T-cell (primary cell): ENCODE measurements around the gene RBBP5. TPM values are rescaled to one million over a fixed set of nuclear protein-coding genes. Genes with fewer than 3 reads are reported as not detected.

Source experiments
- ATAC-seq, 4 experiments: fragments of 200-7000 bp in 3 of 4; fragments of 150-1000 bp in 1 of 4; cut with Tn5 transposase; replicated peaks in 1 of 4; 1 replicate in 3 of 4; 2 replicates in 1 of 4; pipeline ENCODE4 v1.10.0; 2021; ENCODE audit warnings: moderate library complexity in 3 of 4, mild to moderate bottlenecking in 2 of 4, moderate number of reproducible peaks in 1 of 4
- CTCF ChIA-PET, 2 donors: fragments of 300-600 bp; sonication (Branson Sonifier 250); formaldehyde crosslinking; loops; one replicate each; lab custom pipeline; 2022; ENCODE audit warnings: antibody characterized with exemption in 2 of 2; lab: Charles Lee
- POLR2A ChIA-PET, 2 donors: fragments of 300-600 bp; sonication (Branson Sonifier 250); formaldehyde crosslinking; loops; one replicate each; lab custom pipeline; 2022; ENCODE audit warnings: antibody characterized with exemption in 2 of 2; lab: Charles Lee
- DNase-seq, 35 experiments: peaks; one replicate each; pipeline versions ENCODE4 v3.0.0 to v3.0.0-alpha.2; 2013 to 2023
- H3K27ac ChIP-seq: one replicate; pipeline ENCODE4 v1.5.1; 2013; ENCODE audit warnings: low read length
- H3K27me3 ChIP-seq, 2 experiments: replicated peaks in 1 of 2; 1 replicate in 1 of 2; 2 replicates in 1 of 2; pipeline versions ENCODE4 v1.6.1 to v1.7.0; 2013; ENCODE audit warnings: low read length in 1 of 2, mixed read lengths in 1 of 2; ENCODE audit not compliant: control insufficient read depth in 2 of 2, insufficient read depth in 2 of 2; ENCODE audit errors: extremely low read depth in 1 of 2
- H3K36me3 ChIP-seq, 2 donors: 1 replicate in 1 of 2; 2 replicates in 1 of 2; pipeline versions ENCODE4 v1.6.1 to v1.7.0; 2013; ENCODE audit warnings: low read length in 1 of 2; ENCODE audit not compliant: control insufficient read depth in 2 of 2, insufficient read depth in 1 of 2; ENCODE audit errors: extremely low read depth in 1 of 2
- H3K4me1 ChIP-seq, 2 experiments: 1 replicate in 1 of 2; 2 replicates in 1 of 2; pipeline versions ENCODE4 v1.6.1 to v1.7.0; 2013; ENCODE audit warnings: low read length in 2 of 2, mixed read lengths in 1 of 2; ENCODE audit not compliant: insufficient read depth in 2 of 2, control insufficient read depth in 1 of 2; ENCODE audit errors: extremely low read depth in 1 of 2
- H3K4me3 ChIP-seq, 2 donors: 1 replicate in 1 of 2; 2 replicates in 1 of 2; pipeline versions ENCODE4 v1.5.1 to v1.7.0; 2013; ENCODE audit warnings: mild to moderate bottlenecking in 2 of 2, low read length in 1 of 2, moderate library complexity in 1 of 2; ENCODE audit not compliant: control insufficient read depth in 1 of 2; ENCODE audit errors: extremely low read depth in 1 of 2
- H3K9me3 ChIP-seq: 2 replicates; pipeline ENCODE4 v1.7.0; 2013
- H3K27ac Mint-ChIP-seq, 2 donors: one replicate each; pipeline ENCODE4 v1.8.0; 2020 to 2021; ENCODE audit warnings: mild to moderate bottlenecking in 2 of 2, mixed read lengths in 2 of 2
- H3K27me3 Mint-ChIP-seq, 2 donors: one replicate each; pipeline ENCODE4 v1.8.0; 2021 to 2022; ENCODE audit warnings: mixed read lengths in 2 of 2
- H3K36me3 Mint-ChIP-seq: one replicate; pipeline ENCODE4 v1.8.0; 2021; ENCODE audit warnings: mixed read lengths
- H3K4me1 Mint-ChIP-seq, 3 donors: one replicate each; pipeline ENCODE4 v1.8.0; 2020 to 2022; ENCODE audit warnings: mixed read lengths in 3 of 3, mild to moderate bottlenecking in 1 of 3
- H3K4me3 Mint-ChIP-seq, 3 donors: one replicate each; pipeline ENCODE4 v1.8.0; 2020 to 2022; ENCODE audit warnings: mild to moderate bottlenecking in 3 of 3, mixed read lengths in 3 of 3, moderate library complexity in 3 of 3
- H3K9me3 Mint-ChIP-seq, 3 donors: one replicate each; pipeline ENCODE4 v1.8.0; 2020 to 2022; ENCODE audit warnings: mixed read lengths in 3 of 3
- WGBS: methylation state at CpG from one replicate; pipeline ENCODE4 v1.1.5; 2013; ENCODE audit warnings: missing lambda C conversion rate; ENCODE audit not compliant: insufficient coverage; 5-methylcytosine and 5-hydroxymethylcytosine counted together
- total RNA-seq, 35 experiments: library from RNA in 6 of 35; stranded (reverse) in 6 of 35; fragments of 120-200 nt in 1 of 35; gene quantifications; one replicate each; pipeline versions ENCODE4 v1.2.1 to v1.2.4 and lab custom pipeline; 2013 to 2026

RBBP5 gene
- total RNA-seq, 5 donors from 2014 or later (not counting 1 experiment from before 2014, with no cell fraction given): 13.9 to 24.3 (median 22.3) TPM

DNA sequence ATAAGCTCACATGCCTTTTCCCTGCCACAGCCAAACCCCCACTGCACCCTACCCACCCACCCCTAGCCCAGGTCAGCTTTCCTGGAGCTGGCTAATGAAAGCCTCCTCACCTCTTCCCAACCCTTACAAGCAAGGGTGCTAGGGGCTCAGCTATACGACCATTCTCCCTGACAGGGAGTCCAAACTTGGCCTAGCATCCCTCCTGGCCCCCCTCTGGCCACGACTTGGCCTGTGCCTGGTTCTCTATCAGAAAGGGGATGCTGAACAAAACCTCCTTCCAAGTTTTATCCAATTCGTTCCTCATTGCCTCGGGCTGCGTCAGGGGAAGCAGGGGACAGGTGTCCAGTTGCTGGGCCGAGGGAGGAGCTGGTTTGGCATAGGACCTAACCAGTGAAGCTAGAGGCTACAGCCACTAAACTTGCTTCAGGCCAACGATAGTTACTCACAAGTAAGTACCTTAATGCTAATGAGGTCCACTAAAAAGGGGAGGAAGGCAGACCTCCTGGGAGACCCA lies 46.1 kb downstream of the RBBP5 start:
- H3K27me3 ChIP-seq: no peaks in the 10 kb centered on the region

GRCh38 chr1:205074513-205074912 lies 47.3 kb downstream of the RBBP5 start:
- no peaks in the 10 kb centered on the region for H3K36me3 ChIP-seq
- Mint-ChIP-seq H3K27me3 (no peaks in the 10 kb centered on the region), H3K36me3 (no peaks in the 10 kb centered on the region), H3K27ac (no peak overlapping the region), H3K4me3 (no peak overlapping the region), H3K9me3 (no peaks in the 10 kb centered on the region), H3K4me1 (no peaks in the 10 kb centered on the region)
- ChIA-PET CTCF (no interaction called here), POLR2A (no interaction called here)
- no peaks in the 10 kb centered on the region for H3K4me1 ChIP-seq
- no peak for DNase-seq
- H3K9me3 ChIP-seq: no peaks in the 10 kb centered on the region
- 100% methylated on average over 3 of the region's 7 CpGs for WGBS
- H3K27ac ChIP-seq: no peak overlapping the region
- no peaks in the 10 kb centered on the region for H3K27me3 ChIP-seq
- no peak overlapping the region for H3K4me3 ChIP-seq
- ATAC-seq: no peak

More for the DNA sequence above, 46.1 kb downstream of the RBBP5 start:
- Histone ChIP-seq H3K27ac (no peak overlapping the region), H3K36me3 (no peaks in the 10 kb centered on the region), H3K4me1 (no peaks in the 10 kb centered on the region), H3K4me3 (no peak overlapping the region), H3K9me3 (no peaks in the 10 kb centered on the region)
- WGBS: 49% methylated on average over 2 of the region's 7 CpGs
- ChIA-PET CTCF (interaction anchor here (0.6 to 1.0 kb wide), 3 partner anchors 12 to 1343 kb away, joined by 3 read pairs; no protein-coding TSS in a partner anchor), POLR2A (interaction anchor here in 1 of 2 donors (0.6 kb wide), 1 partner anchor 20 kb away, joined by 3 read pairs; no protein-coding TSS in a partner anchor)
- no peaks in the 10 kb centered on the region for H3K27me3 Mint-ChIP-seq
- H3K36me3 Mint-ChIP-seq: no peaks in the 10 kb centered on the region
- H3K27ac Mint-ChIP-seq: no peak overlapping the region
- H3K4me1 Mint-ChIP-seq: no peaks in the 10 kb centered on the region
- no peaks in the 10 kb centered on the region for H3K9me3 Mint-ChIP-seq
- DNase-seq (no peak), ATAC-seq (no peak)
- no peak overlapping the region for H3K4me3 Mint-ChIP-seq

GRCh38 chr1:205074084-205074483 lies 47.7 kb downstream of the RBBP5 start:
- no peaks in the 10 kb centered on the region for H3K27me3 ChIP-seq
- DNase-seq (no peak), ATAC-seq (no peak)
- H3K27me3 Mint-ChIP-seq: no peaks in the 10 kb centered on the region
- CTCF ChIA-PET: no interaction called here
- H3K4me1 ChIP-seq: no peaks in the 10 kb centered on the region
- POLR2A ChIA-PET: no interaction called here
- no peaks in the 10 kb centered on the region for H3K9me3 Mint-ChIP-seq
- H3K27ac Mint-ChIP-seq: no peak overlapping the region
- no peak overlapping the region for H3K27ac ChIP-seq
- H3K4me3 ChIP-seq: no peak overlapping the region
- no peaks in the 10 kb centered on the region for H3K4me1 Mint-ChIP-seq
- no peak overlapping the region for H3K4me3 Mint-ChIP-seq
- H3K36me3 ChIP-seq: no peaks in the 10 kb centered on the region
- whole genome bisulfite sequencing: 87% methylated on average over 8 of the region's 11 CpGs
- H3K36me3 Mint-ChIP-seq: no peaks in the 10 kb centered on the region
- no peaks in the 10 kb centered on the region for H3K9me3 ChIP-seq

GRCh38 chr1:205073511-205073910 lies 48.3 kb downstream of the RBBP5 start:
- ATAC-seq: no peak
- Histone ChIP-seq H3K36me3 (no peaks in the 10 kb centered on the region), H3K9me3 (no peaks in the 10 kb centered on the region), H3K4me3 (no peak overlapping the region), H3K27ac (no peak overlapping the region), H3K27me3 (no peaks in the 10 kb centered on the region), H3K4me1 (no peaks in the 10 kb centered on the region)
- ChIA-PET POLR2A (no interaction called here), CTCF (no interaction called here)
- Mint-ChIP-seq H3K36me3 (no peaks in the 10 kb centered on the region), H3K9me3 (no peaks in the 10 kb centered on the region), H3K27me3 (no peaks in the 10 kb centered on the region), H3K27ac (no peak overlapping the region), H3K4me1 (no peaks in the 10 kb centered on the region), H3K4me3 (no peak overlapping the region)
- 92% methylated on average over 6 of the region's 12 CpGs for WGBS
- DNase-seq: no peak

GRCh38 chr1:205072881-205073280 lies 48.9 kb downstream of the RBBP5 start:
- Mint-ChIP-seq H3K27me3 (no peaks in the 10 kb centered on the region), H3K36me3 (no peaks in the 10 kb centered on the region), H3K9me3 (no peaks in the 10 kb centered on the region), H3K4me3 (no peak overlapping the region), H3K27ac (no peak overlapping the region), H3K4me1 (no peaks in the 10 kb centered on the region)
- POLR2A ChIA-PET: no interaction called here
- no peak for ATAC-seq
- no peaks in the 10 kb centered on the region for H3K9me3 ChIP-seq
- CTCF ChIA-PET: no interaction called here
- H3K4me3 ChIP-seq: no peak overlapping the region
- no peaks in the 10 kb centered on the region for H3K36me3 ChIP-seq
- H3K27ac ChIP-seq: no peak overlapping the region
- 70% methylated on average over 3 of the region's 8 CpGs for WGBS
- no peaks in the 10 kb centered on the region for H3K27me3 ChIP-seq
- no peaks in the 10 kb centered on the region for H3K4me1 ChIP-seq
- no peak for DNase-seq

GRCh38 chr1:205072286-205072685 lies 49.5 kb downstream of the RBBP5 start:
- H3K4me1 Mint-ChIP-seq: no peaks in the 10 kb centered on the region
- 88% methylated on average over 6 of the region's 9 CpGs for WGBS
- H3K27ac ChIP-seq: no peak overlapping the region
- no peaks in the 10 kb centered on the region for H3K27me3 ChIP-seq
- H3K36me3 Mint-ChIP-seq: no peaks in the 10 kb centered on the region
- H3K9me3 ChIP-seq: no peaks in the 10 kb centered on the region
- ATAC-seq (no peak), DNase-seq (no peak)
- no peaks in the 10 kb centered on the region for H3K27me3 Mint-ChIP-seq
- no peaks in the 10 kb centered on the region for H3K36me3 ChIP-seq
- ChIA-PET POLR2A (no interaction called here), CTCF (no interaction called here)
- H3K4me3 Mint-ChIP-seq: no peak overlapping the region
- H3K4me3 ChIP-seq: no peak overlapping the region
- H3K9me3 Mint-ChIP-seq: no peaks in the 10 kb centered on the region
- no peak overlapping the region for H3K27ac Mint-ChIP-seq
- no peaks in the 10 kb centered on the region for H3K4me1 ChIP-seq

GRCh38 chr1:205071801-205072200 lies 50.0 kb downstream of the RBBP5 start:
- H3K4me3 Mint-ChIP-seq: no peak overlapping the region
- no peak for DNase-seq
- no peaks in the 10 kb centered on the region for H3K36me3 Mint-ChIP-seq

More at GRCh38 chr1:205071801-205072200, 50.0 kb downstream of the RBBP5 start:
- H3K27me3 ChIP-seq: no peaks in the 10 kb centered on the region
- ChIA-PET POLR2A (no interaction called here), CTCF (no interaction called here)
- 84% methylated on average over 6 of the region's 12 CpGs for WGBS
- H3K27ac ChIP-seq: no peak overlapping the region
- no peaks in the 10 kb centered on the region for H3K36me3 ChIP-seq
- Mint-ChIP-seq H3K4me1 (no peaks in the 10 kb centered on the region), H3K9me3 (no peaks in the 10 kb centered on the region), H3K27ac (no peak overlapping the region), H3K27me3 (no peaks in the 10 kb centered on the region)
- no peak for ATAC-seq
- H3K4me3 ChIP-seq: no peak overlapping the region
- no peaks in the 10 kb centered on the region for H3K4me1 ChIP-seq
- no peaks in the 10 kb centered on the region for H3K9me3 ChIP-seq
